Endothelial cell of umbilical vein (primary cell): Measurements from ENCODE around the gene OR10J5. TPM values are rescaled to one million over a fixed set of nuclear protein-coding genes. Genes with fewer than 3 reads are reported as not detected.

Source experiments
- BruUV-seq: library from RNA; stranded (reverse); fragments of 400-500 nt; replicated peaks from 2 replicates; lab custom pipeline; 2021; lab: Mats Ljungman, UMichigan
- CTCF ChIA-PET: fragments of 300-600, 350-600 bp; sonication (Branson Sonifier 250); formaldehyde crosslinking; loops from one replicate; lab custom pipeline; 2021; ENCODE audit warnings: antibody characterized with exemption, inconsistent platforms; lab: Charles Lee
- POLR2A ChIA-PET: fragments of 300-600, 350-600 bp; sonication (Branson Sonifier 250); formaldehyde crosslinking; loops from one replicate; lab custom pipeline; 2021; ENCODE audit warnings: antibody characterized with exemption, inconsistent platforms; lab: Charles Lee
- DNase-seq: peaks from one replicate; pipeline ENCODE4 v3.0.0-alpha.2; 2011; ENCODE audit warnings: low read depth, low spot score
- FAIRE-seq: peaks from 2 replicates; lab custom pipeline; 2011; peaks lifted over from hg19 to GRCh38; lab: Jason Lieb, UNC
- H2AFZ ChIP-seq: 2 replicates; pipeline ENCODE4 v1.6.0; 2012; ENCODE audit warnings: low read depth, low read length, control low read depth, inconsistent platforms
- H3K27ac ChIP-seq: 2 replicates; pipeline ENCODE4 v1.5.1; 2011; ENCODE audit warnings: low read depth, mild to moderate bottlenecking, control low read depth, low read length, moderate library complexity; ENCODE audit not compliant: insufficient read depth
- H3K27me3 ChIP-seq, 2 experiments: 2 replicates each; pipeline versions ENCODE4 v1.6.0 to v1.6.1; 2011; ENCODE audit warnings: low read length in 2 of 2, mixed read lengths in 1 of 2; ENCODE audit not compliant: control insufficient read depth in 2 of 2, insufficient read depth in 2 of 2
- H3K36me3 ChIP-seq, 2 experiments: 2 replicates in 1 of 2; 3 replicates in 1 of 2; pipeline ENCODE4 v1.5.1; 2011; ENCODE audit warnings: low read length in 2 of 2, mild to moderate bottlenecking in 1 of 2, moderate library complexity in 1 of 2; ENCODE audit not compliant: control insufficient read depth in 2 of 2, insufficient read depth in 2 of 2; ENCODE audit errors: extremely low read depth in 1 of 2
- H3K4me1 ChIP-seq: 3 replicates; pipeline ENCODE4 v1.5.1; 2011; ENCODE audit warnings: mild to moderate bottlenecking, low read length; ENCODE audit not compliant: control insufficient read depth, insufficient read depth; ENCODE audit errors: extremely low read depth
- H3K4me2 ChIP-seq: 2 replicates; pipeline ENCODE4 v1.6.1; 2011; ENCODE audit warnings: low read length, control low read depth, mixed read lengths; ENCODE audit not compliant: insufficient read depth
- H3K4me3 ChIP-seq, 3 experiments: fragments of 200-600 bp in 1 of 3; sonication (generic), shearing (Covaris generic) in 1 of 3; replicated peaks in 1 of 3; 2 replicates each; pipeline ENCODE4 v1.5.1; 2011 to 2016; ENCODE audit warnings: control low read depth in 3 of 3, low read length in 3 of 3, mild to moderate bottlenecking in 2 of 3, inconsistent platforms in 1 of 3, low read depth in 1 of 3, moderate library complexity in 1 of 3; ENCODE audit not compliant: insufficient read depth in 1 of 3
- H3K79me2 ChIP-seq: 2 replicates; pipeline ENCODE4 v1.6.0; 2012; ENCODE audit warnings: low read length, inconsistent platforms; ENCODE audit not compliant: control insufficient read depth, insufficient read depth
- H3K9ac ChIP-seq: replicated peaks from 2 replicates; pipeline ENCODE3; 2011; ENCODE audit warnings: low read length, control low read depth; ENCODE audit not compliant: insufficient read depth; ENCODE audit errors: extremely low read depth
- H3K9me1 ChIP-seq: replicated peaks from 3 replicates; pipeline ENCODE4 v1.6.0; 2011; ENCODE audit warnings: mild to moderate bottlenecking, low read length; ENCODE audit not compliant: control insufficient read depth, insufficient read depth; ENCODE audit errors: extremely low read depth
- H3K9me3 ChIP-seq: replicated peaks from 2 replicates; pipeline ENCODE4 v1.5.1; 2012; ENCODE audit warnings: low read length, inconsistent platforms; ENCODE audit not compliant: control insufficient read depth, insufficient read depth
- H4K20me1 ChIP-seq: replicated peaks from 2 replicates; pipeline ENCODE3; 2011; ENCODE audit warnings: mild to moderate bottlenecking, low read length; ENCODE audit not compliant: control insufficient read depth, insufficient read depth; ENCODE audit errors: extremely low read depth
- EZH2 ChIP-seq: IDR thresholded peaks from 2 replicates; pipeline ENCODE4 v1.6.1; 2012; ENCODE audit warnings: borderline replicate concordance, low read depth, mild to moderate bottlenecking, moderate library complexity, low read length, inconsistent platforms; ENCODE audit not compliant: severe bottlenecking
- FOS ChIP-seq: IDR thresholded peaks from 2 replicates; pipeline ENCODE4 v1.6.1; 2011; ENCODE audit warnings: mild to moderate bottlenecking, low read length, moderate library complexity, borderline replicate concordance; ENCODE audit not compliant: insufficient read depth
- GATA2 ChIP-seq: IDR thresholded peaks from 2 replicates; pipeline ENCODE4 v1.7.0; 2011; ENCODE audit warnings: low read depth, mild to moderate bottlenecking, moderate library complexity, mixed read lengths, low read length; ENCODE audit not compliant: insufficient read length, insufficient read depth
- JUN ChIP-seq: IDR thresholded peaks from 2 replicates; pipeline ENCODE4 v1.6.1; 2011; ENCODE audit warnings: borderline replicate concordance, low read depth; ENCODE audit not compliant: insufficient read length, insufficient read depth
- MYC ChIP-seq: IDR thresholded peaks from one replicate; pipeline ENCODE4 v1.6.1; 2011; ENCODE audit warnings: mild to moderate bottlenecking, low read depth, low read length
- POLR2A ChIP-seq: IDR thresholded peaks from 2 replicates; pipeline ENCODE4 v1.6.1; 2012; ENCODE audit warnings: low read depth, mild to moderate bottlenecking, control low read depth, low read length
- POLR2AphosphoS5 ChIP-seq: IDR thresholded peaks from 2 replicates; pipeline ENCODE4 v1.6.1; 2012; ENCODE audit warnings: low read depth, mild to moderate bottlenecking, control low read depth, low read length, moderate library complexity; ENCODE audit not compliant: insufficient read depth
- dilution Hi-C: fragments of 300-500 bp; cut with MboI; formaldehyde crosslinking; loops from one replicate; pipeline ENCODE4 v1.15.0; 2019; ENCODE audit warnings: low sequenced_read_pairs; ENCODE audit not compliant: extremely low pct_ligation_motif_present
- intact Hi-C: fragments of 100-400 bp; cut with micrococcal nuclease; formaldehyde crosslinking; loops from one replicate; pipeline ENCODE4 v1.10.0; 2022
- polyA plus RNA-seq, 4 experiments: library from polyadenylated mRNA; depleted of rRNA in 3 of 4; stranded (reverse) in 3 of 4; unstranded in 1 of 4; fragments of >200 nt; gene quantifications; 2 replicates each; pipeline versions ENCODE4 v1.2.1 to v1.2.3, GENCODE V29; 2011 to 2012; ENCODE audit warnings: missing spikeins in 1 of 4
- total RNA-seq: library from RNA; stranded (reverse); gene quantifications from 2 replicates; pipeline ENCODE4 v1.2.3, GENCODE V29; 2021
- TF ChIP-seq, protein P1 (sequence below): IDR thresholded peaks from 2 replicates; pipeline ENCODE4 v1.6.1; 2011; ENCODE audit not compliant: insufficient read depth, insufficient read length
- TF ChIP-seq, protein P2 (sequence below), 2 donors: IDR thresholded peaks; 1 replicate in 1 of 2; 2 replicates in 1 of 2; pipeline ENCODE4 v1.5.1; 2011; ENCODE audit warnings: low read length in 2 of 2, mild to moderate bottlenecking in 2 of 2, moderate library complexity in 2 of 2, control low read depth in 1 of 2, inconsistent platforms in 1 of 2, low read depth in 1 of 2; ENCODE audit not compliant: insufficient read depth in 1 of 2; ENCODE audit errors: extremely low read depth in 1 of 2

The OR10J5 gene
- total and polyA plus RNA-seq, 2 donors (not counting 3 experiments of a cell fraction or from before 2014, with no cell fraction given), result not detected

DNA sequence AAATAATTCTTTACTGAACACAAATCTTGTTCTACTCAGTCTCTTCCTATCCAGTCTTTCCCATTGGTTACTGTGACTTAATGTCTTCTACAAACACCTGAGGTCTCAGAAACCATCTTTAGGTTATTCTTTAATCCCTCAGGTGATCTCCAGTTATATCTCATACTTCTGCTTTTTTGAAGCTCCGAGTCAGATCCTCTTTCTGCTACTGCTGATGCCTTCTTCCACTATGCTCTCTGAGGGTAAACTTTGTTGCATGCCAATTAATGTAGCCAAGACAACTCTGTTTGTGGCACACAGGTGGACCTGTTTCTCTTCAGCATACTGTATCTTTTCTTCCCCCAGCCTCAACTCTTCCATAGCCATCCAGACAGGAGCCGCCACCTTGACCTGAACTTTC, 48.7 kb upstream of the OR10J5 start:
- dilution Hi-C loops (no loop called here), intact Hi-C loops (no loop called here)
- H3K4me3 ChIP-seq, result no peak overlapping the region
- no peak overlapping the region for H2AFZ ChIP-seq
- TF ChIP-seq, protein P1, sequence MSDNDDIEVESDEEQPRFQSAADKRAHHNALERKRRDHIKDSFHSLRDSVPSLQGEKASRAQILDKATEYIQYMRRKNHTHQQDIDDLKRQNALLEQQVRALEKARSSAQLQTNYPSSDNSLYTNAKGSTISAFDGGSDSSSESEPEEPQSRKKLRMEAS, result no peak
- TF ChIP-seq, protein P2, sequence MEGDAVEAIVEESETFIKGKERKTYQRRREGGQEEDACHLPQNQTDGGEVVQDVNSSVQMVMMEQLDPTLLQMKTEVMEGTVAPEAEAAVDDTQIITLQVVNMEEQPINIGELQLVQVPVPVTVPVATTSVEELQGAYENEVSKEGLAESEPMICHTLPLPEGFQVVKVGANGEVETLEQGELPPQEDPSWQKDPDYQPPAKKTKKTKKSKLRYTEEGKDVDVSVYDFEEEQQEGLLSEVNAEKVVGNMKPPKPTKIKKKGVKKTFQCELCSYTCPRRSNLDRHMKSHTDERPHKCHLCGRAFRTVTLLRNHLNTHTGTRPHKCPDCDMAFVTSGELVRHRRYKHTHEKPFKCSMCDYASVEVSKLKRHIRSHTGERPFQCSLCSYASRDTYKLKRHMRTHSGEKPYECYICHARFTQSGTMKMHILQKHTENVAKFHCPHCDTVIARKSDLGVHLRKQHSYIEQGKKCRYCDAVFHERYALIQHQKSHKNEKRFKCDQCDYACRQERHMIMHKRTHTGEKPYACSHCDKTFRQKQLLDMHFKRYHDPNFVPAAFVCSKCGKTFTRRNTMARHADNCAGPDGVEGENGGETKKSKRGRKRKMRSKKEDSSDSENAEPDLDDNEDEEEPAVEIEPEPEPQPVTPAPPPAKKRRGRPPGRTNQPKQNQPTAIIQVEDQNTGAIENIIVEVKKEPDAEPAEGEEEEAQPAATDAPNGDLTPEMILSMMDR (IDR thresholded peaks at IDR 0.05; ENCODE audit: extremely low read depth in 1 of 2, insufficient read depth in 1 of 2, low read depth in 1 of 2, low read length in 2 of 2), result no peak
- TF ChIP-seq GATA2, result no peak
- no peak for TF ChIP-seq POLR2A
- no peak for TF ChIP-seq FOS
- no peak for TF ChIP-seq EZH2
- TF ChIP-seq JUN, result no peak
- TF ChIP-seq MYC, result no peak
- no peak for TF ChIP-seq POLR2AphosphoS5
- no peak overlapping the region for H3K27ac ChIP-seq
- H3K4me1 ChIP-seq, result no peaks in the 10 kb centered on the region
- H3K27me3 ChIP-seq, result no peaks in the 10 kb centered on the region
- H3K4me2 ChIP-seq, result no peak overlapping the region
- H3K79me2 ChIP-seq, result no peaks in the 10 kb centered on the region
- FAIRE-seq (no peak), DNase-seq (no peak)
- H4K20me1 ChIP-seq, result no peaks in the 10 kb centered on the region
- CTCF ChIA-PET, result no interaction called here
- no peaks in the 10 kb centered on the region for H3K9me3 ChIP-seq
- BruUV-seq, result no TSS peak
- no peaks in the 10 kb centered on the region for H3K9me1 ChIP-seq
- H3K36me3 ChIP-seq, result no peaks in the 10 kb centered on the region
- H3K9ac ChIP-seq, result no peak overlapping the region
- POLR2A ChIA-PET, result no interaction called here
